ENCODE results near the gene TEX19.

The TEX19 gene

GRCh38 chr17:82358465-82359350, at the start of gene TEX19:
Gene TEX19, plus strand, starts transcription at chr17:82359247. Its CDS starts 2,904 bp downstream, at chr17:82362151.
- no peak for DNase-seq

GRCh38 chr17:82309656-82310570, 49.1 kb upstream of the TEX19 start:
- DNase-seq = no peak

GRCh38 chr17:82310877-82311276, 48.2 kb upstream of the TEX19 start:
- DNase-seq = no peak

GRCh38 chr17:82311971-82312370, 47.1 kb upstream of the TEX19 start:
- DNase-seq = no peak

- no peak for DNase-seq
Observed at GRCh38 chr17:82313195-82314011, 45.6 kb upstream of the TEX19 start.

GRCh38 chr17:82314012-82314726, 44.9 kb upstream of the TEX19 start:
- DNase-seq = no peak

- DNase-seq = no peak
Observed at GRCh38 chr17:82314727-82315605, 44.1 kb upstream of the TEX19 start.

GRCh38 chr17:82315703-82316358, 43.2 kb upstream of the TEX19 start:
- no peak for DNase-seq

GRCh38 chr17:82316651-82317393, 42.2 kb upstream of the TEX19 start:
- no peak for DNase-seq

GRCh38 chr17:82317394-82318168, 41.5 kb upstream of the TEX19 start, which contains the start of gene CD7:
Gene CD7, minus strand, starts transcription at chr17:82317608. Its CDS starts 113 bp downstream, at chr17:82317495.
- DNase-seq = no peak

- DNase-seq = no peak
Observed at GRCh38 chr17:82318169-82318498, 40.9 kb upstream of the TEX19 start.

- no peak for DNase-seq
Observed at GRCh38 chr17:82318772-82319606, 40.1 kb upstream of the TEX19 start.

GRCh38 chr17:82319619-82320062, 39.4 kb upstream of the TEX19 start:
- no peak for DNase-seq

- DNase-seq = no peak
Observed at GRCh38 chr17:82320140-82320840, 38.8 kb upstream of the TEX19 start.

GRCh38 chr17:82320956-82321927, 37.8 kb upstream of the TEX19 start:
- DNase-seq = no peak

- DNase-seq = no peak
Observed at GRCh38 chr17:82321947-82322466, 37.0 kb upstream of the TEX19 start.
